ENCODE measurements around the gene CPLX1.

GRCh38 chr4:764405-765169, 61.3 kb downstream of the CPLX1 start:
- TF ChIP-seq JUND (IDR thresholded peaks at IDR 0.05) = 0 out of 2 replicates have a peak, but pooled peaks have one; percentile 13
- TF ChIP-seq ELF1 (IDR thresholded peaks at IDR 0.05; ENCODE audit: borderline replicate concordance, low read depth) = no peak
